HG02981 (cell line): ENCODE results near the gene MGAT5B.

Source experiments
- ATAC-seq: cut with Tn5 transposase; IDR thresholded peaks from one replicate; pipeline ENCODE4 v1.9.1; 2021; ENCODE audit warnings: mild to moderate bottlenecking, moderate library complexity; ENCODE audit not compliant: unreplicated experiment

The MGAT5B gene

DNA sequence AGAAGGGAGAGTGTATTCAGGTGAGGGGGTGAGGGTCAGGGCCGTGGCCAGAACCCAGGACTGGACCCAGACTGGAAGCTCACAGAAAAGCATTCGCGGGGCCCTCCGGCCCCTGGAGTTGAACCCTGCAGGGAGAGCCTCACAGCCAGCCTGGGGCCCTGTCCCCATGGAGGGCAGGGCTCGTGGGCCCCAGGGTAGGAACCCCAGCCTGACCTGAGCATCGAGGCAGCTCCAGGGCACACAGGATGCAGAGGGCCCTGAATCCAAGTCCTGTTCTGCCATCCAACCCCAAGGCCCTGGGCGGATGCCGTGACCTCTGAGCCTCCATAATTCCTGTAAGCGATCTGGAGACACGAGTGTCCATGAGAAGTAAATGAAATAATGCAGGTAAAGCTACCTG is 79.1 kb downstream of the MGAT5B start:
- no peak for ATAC-seq

GRCh38 chr17:76947771-76948170 is 79.6 kb downstream of the MGAT5B start:
- ATAC-seq, result no peak

DNA sequence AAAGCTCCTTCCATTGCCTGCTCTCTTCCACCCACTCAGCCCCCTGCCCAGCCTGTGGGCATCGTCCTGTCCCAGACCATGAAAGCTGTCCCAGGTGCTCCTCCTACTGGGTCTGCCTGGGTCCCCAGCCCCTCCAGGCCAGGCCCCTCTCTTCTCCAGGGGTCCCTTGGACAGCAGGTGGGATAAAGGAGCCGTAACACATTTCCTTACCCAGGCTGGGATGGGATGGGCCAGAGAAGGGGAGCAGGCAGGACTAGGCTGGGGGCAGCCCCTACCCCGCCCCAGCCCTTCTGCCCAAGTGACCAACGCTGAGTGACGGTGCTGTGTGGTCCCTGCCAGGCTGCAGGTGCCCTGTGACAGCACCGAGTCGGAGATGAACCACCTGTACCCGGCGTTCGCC is 80.1 kb downstream of the MGAT5B start:
- no peak for ATAC-seq

GRCh38 chr17:76948726-76949342 is 80.6 kb downstream of the MGAT5B start:
- no peak for ATAC-seq

- no peak for ATAC-seq
These were observed 81.9 kb downstream of the MGAT5B start for GRCh38 chr17:76949913-76950695.

DNA sequence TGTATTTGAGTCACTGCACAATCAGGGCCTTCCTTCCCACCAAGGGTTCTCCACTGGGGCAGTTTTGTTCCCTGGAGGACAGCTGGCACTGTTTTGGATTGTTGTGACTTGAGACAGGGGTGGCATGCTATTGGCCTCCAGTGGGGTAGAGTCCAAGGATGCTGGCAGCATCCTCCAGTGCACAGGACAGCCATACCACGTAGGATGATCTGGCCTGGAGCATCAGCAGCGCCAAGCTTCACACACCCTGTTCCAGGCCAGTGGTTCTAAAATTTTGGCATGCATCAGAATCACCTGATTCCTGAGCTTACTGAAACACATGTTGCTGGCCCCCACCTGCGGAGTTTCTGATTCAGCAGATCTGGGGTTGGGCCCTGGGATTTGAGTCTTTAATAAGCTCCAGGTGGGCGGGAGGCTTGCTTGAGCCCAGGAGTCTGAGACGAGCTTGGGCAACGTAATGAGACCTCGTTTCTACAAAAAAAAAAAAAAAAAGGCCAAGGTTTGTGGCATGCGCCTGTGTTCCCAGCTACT is 83.2 kb downstream of the MGAT5B start:
- no peak for ATAC-seq

GRCh38 chr17:76952402-76952801 is 84.2 kb downstream of the MGAT5B start:
- ATAC-seq, result no peak

- no peak for ATAC-seq
These were observed 84.9 kb downstream of the MGAT5B start for GRCh38 chr17:76953066-76953465.

GRCh38 chr17:76953946-76954345 is 85.7 kb downstream of the MGAT5B start:
- no peak for ATAC-seq

DNA sequence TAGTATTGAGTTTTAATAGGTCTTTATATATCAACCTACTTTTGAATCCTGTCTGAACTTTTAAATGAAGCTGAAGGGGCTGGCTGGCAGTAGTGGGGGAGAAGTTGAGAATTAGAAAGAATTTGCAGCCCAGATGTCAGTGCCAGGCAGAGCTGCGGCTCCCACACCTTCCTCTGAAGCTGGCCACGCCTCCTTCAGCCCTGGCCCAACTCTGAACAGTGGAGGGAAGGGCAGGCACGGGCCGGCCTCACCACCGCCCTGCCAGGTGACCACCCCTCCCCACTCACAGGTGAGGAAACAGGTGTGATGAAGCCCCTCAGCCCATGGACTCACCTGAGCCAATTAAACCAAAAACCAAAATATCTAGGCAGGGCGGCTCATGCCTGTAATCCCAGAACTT is 87.0 kb downstream of the MGAT5B start:
- no peak for ATAC-seq

- ATAC-seq, result no peak
These were observed 88.8 kb downstream of the MGAT5B start for GRCh38 chr17:76956846-76957540.

GRCh38 chr17:76957678-76958464 is 89.7 kb downstream of the MGAT5B start:
- ATAC-seq, result no peak

- ATAC-seq, result no peak
These were observed 90.8 kb downstream of the MGAT5B start for GRCh38 chr17:76958974-76959373.

- ATAC-seq, result no peak
These were observed 93.7 kb downstream of the MGAT5B start for GRCh38 chr17:76961869-76962268.

- ATAC-seq, result no peak
These were observed 94.7 kb downstream of the MGAT5B start for GRCh38 chr17:76962858-76963257.

DNA sequence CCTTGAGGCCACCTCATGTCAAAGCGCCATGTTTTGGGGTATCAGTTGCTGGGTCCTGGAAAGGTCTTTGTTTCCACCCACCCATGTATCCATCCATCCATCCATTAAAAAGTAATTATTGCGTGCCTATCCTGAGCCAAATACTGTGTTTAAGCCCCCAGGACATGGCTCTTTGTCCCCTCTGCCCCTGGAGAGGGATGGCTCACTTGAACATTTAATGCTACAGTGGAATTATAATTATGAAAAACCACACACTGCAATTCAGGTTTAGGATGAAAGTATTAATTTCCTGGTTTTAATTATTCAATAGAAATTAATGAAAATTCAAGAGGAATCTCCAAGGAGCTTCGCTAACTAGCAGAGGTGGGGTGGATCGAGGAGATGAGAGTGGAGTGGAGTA is 97.8 kb downstream of the MGAT5B start:
- no peak for ATAC-seq

- no peak for ATAC-seq
These were observed 98.4 kb downstream of the MGAT5B start for GRCh38 chr17:76966486-76967181.

DNA sequence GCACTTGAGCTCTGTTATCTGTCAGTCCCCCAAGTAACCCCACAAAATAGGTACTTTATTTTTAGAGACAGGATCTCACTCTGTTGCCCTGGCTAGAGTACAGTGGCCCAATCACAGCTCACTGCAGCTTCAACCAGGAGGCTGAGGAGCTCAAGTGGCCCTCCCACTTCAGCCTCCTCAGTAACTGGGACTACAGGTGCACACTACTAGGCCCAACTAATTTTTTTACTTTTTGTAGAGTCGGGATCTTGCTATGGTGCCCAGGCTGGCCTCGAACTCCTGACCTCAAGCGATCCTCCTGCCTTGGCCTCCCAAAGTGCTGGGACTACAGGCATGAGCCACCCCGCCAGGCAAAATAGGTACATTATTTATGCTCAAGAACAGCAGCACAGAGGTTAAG is 99.6 kb downstream of the MGAT5B start:
- no peak for ATAC-seq

- no peak for ATAC-seq
These were observed 100.7 kb downstream of the MGAT5B start for GRCh38 chr17:76968707-76969597.
